A673 (cell line): ENCODE results near the gene MAP2. TPM values are rescaled to one million over a fixed set of nuclear protein-coding genes. Genes with fewer than 3 reads are reported as not detected.

Experiments
- BruUV-seq: library from RNA; stranded (reverse); fragments of 400-500 nt; replicated peaks from 2 replicates; lab custom pipeline; 2021; lab: Mats Ljungman, UMichigan
- CTCF ChIA-PET: fragments of 300-600 bp; sonication (Branson Sonifier 250); formaldehyde crosslinking; loops from one replicate; lab custom pipeline; 2022; ENCODE audit warnings: antibody characterized with exemption; lab: Charles Lee
- POLR2A ChIA-PET: fragments of 300-600 bp; sonication (Branson Sonifier 250); formaldehyde crosslinking; loops from one replicate; lab custom pipeline; 2022; ENCODE audit warnings: antibody characterized with exemption; ENCODE audit not compliant: low non-redundant PET; lab: Charles Lee
- DNase-seq: peaks from one replicate; pipeline ENCODE4 v3.0.0-alpha.2; 2015; ENCODE audit warnings: low spot score
- H3K27ac ChIP-seq: fragments of 200-600 bp; sonication (generic); 2 replicates; pipeline ENCODE4 v1.5.1; 2016; ENCODE audit warnings: mixed run types, low read depth, mild to moderate bottlenecking, mixed read lengths, antibody characterized with exemption, low read length; ENCODE audit not compliant: poor library complexity, severe bottlenecking
- H3K27me3 ChIP-seq: fragments of 200-600 bp; sonication (generic); replicated peaks from 2 replicates; pipeline ENCODE4 v1.6.1; 2017; ENCODE audit warnings: mixed run types, low read depth, mild to moderate bottlenecking, mixed read lengths, antibody characterized with exemption, low read length; ENCODE audit not compliant: insufficient read depth, poor library complexity
- H3K36me3 ChIP-seq: fragments of 200-600 bp; sonication (generic); 2 replicates; pipeline ENCODE4 v1.6.1; 2016; ENCODE audit warnings: mixed run types, mild to moderate bottlenecking, mixed read lengths, antibody characterized with exemption, low read length; ENCODE audit not compliant: insufficient read depth, poor library complexity, severe bottlenecking
- H3K4me1 ChIP-seq: fragments of 200-600 bp; sonication (generic); 2 replicates; pipeline ENCODE4 v1.6.1; 2017; ENCODE audit warnings: mixed run types, mild to moderate bottlenecking, mixed read lengths, antibody characterized with exemption, low read length; ENCODE audit not compliant: insufficient read depth, poor library complexity, severe bottlenecking
- H3K4me3 ChIP-seq: fragments of 200-600 bp; sonication (generic); 2 replicates; pipeline ENCODE4 v1.5.1; 2016; ENCODE audit warnings: low read depth, mixed run types, mild to moderate bottlenecking, mixed read lengths, low read length; ENCODE audit not compliant: poor library complexity, severe bottlenecking
- H3K9me3 ChIP-seq: fragments of 200-600 bp; sonication (generic); 2 replicates; pipeline ENCODE4 v1.6.1; 2016; ENCODE audit warnings: mixed run types, low read depth, mild to moderate bottlenecking, mixed read lengths, antibody characterized with exemption, low read length; ENCODE audit not compliant: poor library complexity, severe bottlenecking
- CTCF ChIP-seq: fragments of 300-800, 200-600 bp; sonication (generic); conservative IDR thresholded peaks from 2 replicates; pipeline ENCODE4 v1.5.1; 2017; ENCODE audit warnings: low read depth, mild to moderate bottlenecking, antibody characterized with exemption, low read length, moderate library complexity, mixed read lengths
- EZH2 ChIP-seq: fragments of 200-600 bp; sonication (generic); IDR thresholded peaks from 2 replicates; pipeline ENCODE4 v1.6.1; 2017; ENCODE audit warnings: borderline replicate concordance, low read depth, mild to moderate bottlenecking, mixed read lengths, antibody characterized with exemption, low read length; ENCODE audit not compliant: poor library complexity, severe bottlenecking
- intact Hi-C: fragments of 100-400 bp; cut with micrococcal nuclease; formaldehyde crosslinking; loops from one replicate; pipeline ENCODE4 v1.10.0; 2022; ENCODE audit not compliant: unreplicated experiment
- total RNA-seq: library from RNA; stranded (reverse); gene quantifications from 2 replicates; pipeline ENCODE4 v1.2.3, GENCODE V29; 2021

Gene MAP2
- total RNA-seq, 1 experiment from 2014 or later, result 1.7 TPM

- BruUV-seq, result no TSS peak
- intact Hi-C loops, result no loop called here
- POLR2A ChIA-PET, result interaction anchor here (0.6 kb wide), 2 partner anchors 27 to 194 kb away, joined by 3 read pairs; no protein-coding TSS in a partner anchor
- DNase-seq, result no peak
- TF ChIP-seq EZH2 (no peak), CTCF (no peak)
- Histone ChIP-seq H3K4me3 (no peak overlapping the region), H3K27me3 (no peaks in the 10 kb centered on the region), H3K27ac (no peak overlapping the region), H3K36me3 (no peaks in the 10 kb centered on the region), H3K9me3 (no peaks in the 10 kb centered on the region), H3K4me1 (peaks cover 54% of the 10 kb centered on the region)
- CTCF ChIA-PET, result no interaction called here
These were observed 100.0 kb downstream of the MAP2 start for GRCh38 chr2:209523867-209524266.

- no peaks in the 10 kb centered on the region for H3K9me3 ChIP-seq
- POLR2A ChIA-PET, result no interaction called here
- no TSS peak for BruUV-seq
- TF ChIP-seq EZH2 (no peak), CTCF (no peak)
- H3K27me3 ChIP-seq, result no peaks in the 10 kb centered on the region
- intact Hi-C loops, result no loop called here
- H3K4me3 ChIP-seq, result peak overlapping the region; percentile 7
- H3K36me3 ChIP-seq, result no peaks in the 10 kb centered on the region
- H3K27ac ChIP-seq, result peak overlapping the region; percentile 52
- peaks cover 45% of the 10 kb centered on the region for H3K4me1 ChIP-seq
- peak; percentile 24 for DNase-seq
- CTCF ChIA-PET, result no interaction called here
These were observed 101.5 kb downstream of the MAP2 start for GRCh38 chr2:209525331-209525730.

DNA sequence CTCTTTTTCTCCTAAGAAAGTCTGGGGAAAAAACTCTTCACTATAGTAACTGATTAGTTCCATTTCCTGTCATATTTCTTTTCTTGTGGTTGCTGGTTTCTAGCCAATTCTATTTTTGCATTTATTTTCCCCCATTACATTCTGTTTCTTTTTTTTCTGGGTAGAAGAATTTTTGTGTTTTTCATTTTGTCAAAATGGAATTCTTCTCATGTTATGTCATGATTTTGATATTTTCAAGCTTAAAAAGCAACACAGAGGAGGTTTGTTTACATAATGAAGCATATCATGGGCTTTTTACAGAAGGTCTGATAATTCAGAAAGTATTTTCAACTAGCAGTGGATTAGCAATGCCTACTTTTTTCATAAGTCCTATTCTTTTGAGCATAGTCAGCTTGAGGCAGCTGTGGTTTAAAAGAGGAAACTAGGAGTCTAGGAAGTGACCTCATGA, 102.0 kb downstream of the MAP2 start:
- Histone ChIP-seq H3K27ac (peak overlapping the region; percentile 52), H3K4me1 (peaks cover 45% of the 10 kb centered on the region), H3K27me3 (no peaks in the 10 kb centered on the region), H3K36me3 (no peaks in the 10 kb centered on the region), H3K4me3 (peak overlapping the region; percentile 7), H3K9me3 (no peaks in the 10 kb centered on the region)
- peak; percentile 70 for DNase-seq
- intact Hi-C loops, result no loop called here
- BruUV-seq, result no TSS peak
- POLR2A ChIA-PET, result no interaction called here
- CTCF ChIA-PET, result no interaction called here
- TF ChIP-seq EZH2, result no peak
- no peak for TF ChIP-seq CTCF
